Mammary epithelial cell (primary cell): ENCODE measurements around the gene MYRF.

Source experiments
- CTCF ChIP-seq, 2 donors: IDR thresholded peaks in 1 of 2; conservative IDR thresholded peaks in 1 of 2; 2 replicates each; pipeline ENCODE4 v1.5.1; 2011 to 2012; ENCODE audit warnings: inconsistent platforms in 2 of 2, low read length in 2 of 2, mild to moderate bottlenecking in 2 of 2, control low read depth in 1 of 2, low read depth in 1 of 2; ENCODE audit not compliant: insufficient read depth in 1 of 2; ENCODE audit errors: extremely low read depth in 1 of 2
- EZH2 ChIP-seq: IDR thresholded peaks from 2 replicates; pipeline ENCODE4 v1.6.1; 2012; ENCODE audit warnings: low read length, inconsistent platforms, borderline replicate concordance

- no peak for TF ChIP-seq EZH2
- TF ChIP-seq CTCF (conservative IDR thresholded peaks at IDR 0.05 in 1 of 2, IDR thresholded peaks at IDR 0.05 in 1 of 2; ENCODE audit: extremely low read depth in 1 of 2, insufficient read depth in 1 of 2, low read depth in 1 of 2, low read length in 2 of 2) = no peak
These were observed 19.7 kb upstream of the MYRF start for GRCh38 chr11:61732705-61733104.
